CD14-positive monocyte (primary cell): ENCODE results near the gene DLGAP4. TPM values are rescaled to one million over a fixed set of nuclear protein-coding genes. Genes with fewer than 3 reads are reported as not detected.
A peak's percentile ranks its signal among the peaks of the same experiment; 100 is the strongest.

ENCODE experiments used
- DNase-seq, 3 donors: peaks; one replicate each; pipeline ENCODE4 v3.0.0-alpha.2; 2011 to 2022
- H2AFZ ChIP-seq: 2 replicates; pipeline ENCODE4 v1.6.0; 2012; ENCODE audit warnings: mild to moderate bottlenecking, low read depth, low read length, inconsistent platforms; ENCODE audit not compliant: insufficient read depth, poor library complexity, severe bottlenecking
- H3K27ac ChIP-seq, 2 donors: 1 replicate in 1 of 2; 2 replicates in 1 of 2; pipeline ENCODE4 v1.5.1; 2012 to 2013; ENCODE audit warnings: low read length in 2 of 2, control low read depth in 1 of 2, inconsistent platforms in 1 of 2, low read depth in 1 of 2, mild to moderate bottlenecking in 1 of 2
- H3K27me3 ChIP-seq, 2 donors: one replicate each; pipeline versions ENCODE4 v1.6.0 to v1.6.1; 2011 to 2013; ENCODE audit warnings: low read length in 2 of 2; ENCODE audit not compliant: control insufficient read depth in 2 of 2, insufficient read depth in 2 of 2
- H3K36me3 ChIP-seq, 2 donors: replicated peaks in 1 of 2; 1 replicate in 1 of 2; 2 replicates in 1 of 2; pipeline versions ENCODE4 v1.5.1 to v1.6.1; 2012 to 2013; ENCODE audit warnings: low read length in 2 of 2, control low read depth in 1 of 2, inconsistent platforms in 1 of 2, mild to moderate bottlenecking in 1 of 2; ENCODE audit not compliant: insufficient read depth in 2 of 2, control insufficient read depth in 1 of 2
- H3K4me1 ChIP-seq, 2 donors: 1 replicate in 1 of 2; 2 replicates in 1 of 2; pipeline versions ENCODE4 v1.5.1 to v1.6.1; 2012 to 2013; ENCODE audit warnings: low read length in 2 of 2, control low read depth in 1 of 2, inconsistent platforms in 1 of 2, mild to moderate bottlenecking in 1 of 2, moderate library complexity in 1 of 2; ENCODE audit not compliant: insufficient read depth in 2 of 2, control insufficient read depth in 1 of 2
- H3K4me2 ChIP-seq: replicated peaks from 2 replicates; pipeline ENCODE3; 2012; ENCODE audit warnings: low read length, moderate library complexity, mild to moderate bottlenecking; ENCODE audit not compliant: poor library complexity, severe bottlenecking; ENCODE audit errors: extremely low read depth
- H3K4me3 ChIP-seq, 3 experiments: fragments of 200-600 bp in 1 of 3; sonication (generic) in 1 of 3; replicated peaks in 1 of 3; 1 replicate in 2 of 3; 2 replicates in 1 of 3; pipeline ENCODE4 v1.5.1; 2011 to 2013; ENCODE audit warnings: low read length in 3 of 3, mild to moderate bottlenecking in 3 of 3, control low read depth in 2 of 3, low read depth in 2 of 3, inconsistent platforms in 1 of 3, moderate library complexity in 1 of 3
- H3K79me2 ChIP-seq: 2 replicates; pipeline ENCODE4 v1.6.0; 2012; ENCODE audit warnings: mild to moderate bottlenecking, control low read depth, inconsistent platforms, low read length, moderate library complexity; ENCODE audit not compliant: insufficient read depth
- H3K9ac ChIP-seq: 2 replicates; pipeline ENCODE4 v1.6.0; 2017; ENCODE audit warnings: low read length, mild to moderate bottlenecking; ENCODE audit not compliant: insufficient read depth, poor library complexity, severe bottlenecking
- H3K9me3 ChIP-seq, 2 donors: replicated peaks in 1 of 2; 1 replicate in 1 of 2; 2 replicates in 1 of 2; pipeline versions ENCODE4 v1.5.1 to v1.6.1; 2012 to 2013; ENCODE audit warnings: low read length in 2 of 2, control low read depth in 1 of 2; ENCODE audit not compliant: control insufficient read depth in 1 of 2, insufficient read depth in 1 of 2
- H4K20me1 ChIP-seq: 2 replicates; pipeline ENCODE4 v1.6.0; 2012; ENCODE audit warnings: mild to moderate bottlenecking, low read length, control low read depth, moderate library complexity; ENCODE audit not compliant: insufficient read depth
- H3K27ac Mint-ChIP-seq, 7 donors: one replicate each; pipeline ENCODE4 v1.8.0; 2020; ENCODE audit warnings: mild to moderate bottlenecking in 7 of 7, mixed read lengths in 7 of 7, moderate library complexity in 6 of 7, inconsistent platforms in 2 of 7
- H3K27me3 Mint-ChIP-seq, 3 donors: one replicate each; pipeline ENCODE4 v1.8.0; 2021 to 2022; ENCODE audit warnings: low read depth in 3 of 3, mild to moderate bottlenecking in 3 of 3, mixed read lengths in 3 of 3, moderate library complexity in 3 of 3, inconsistent platforms in 1 of 3
- H3K36me3 Mint-ChIP-seq, 2 donors: one replicate each; pipeline ENCODE4 v1.8.0; 2020; ENCODE audit warnings: mixed read lengths in 2 of 2, inconsistent platforms in 1 of 2, mild to moderate bottlenecking in 1 of 2
- H3K4me1 Mint-ChIP-seq: one replicate; pipeline ENCODE4 v1.8.0; 2020; ENCODE audit warnings: mild to moderate bottlenecking, mixed read lengths
- H3K4me3 Mint-ChIP-seq, 2 donors: one replicate each; pipeline ENCODE4 v1.8.0; 2020; ENCODE audit warnings: mild to moderate bottlenecking in 2 of 2, mixed read lengths in 2 of 2, moderate library complexity in 1 of 2
- H3K9me3 Mint-ChIP-seq, 7 donors: one replicate each; pipeline ENCODE4 v1.8.0; 2020 to 2022; ENCODE audit warnings: mixed read lengths in 7 of 7, mild to moderate bottlenecking in 6 of 7, moderate library complexity in 6 of 7, inconsistent platforms in 2 of 7
- CTCF ChIP-seq: fragments of 200-600 bp; IDR thresholded peaks from one replicate; pipeline ENCODE4 v1.8.0; 2022; ENCODE audit warnings: antibody characterized with exemption, mild to moderate bottlenecking
- WGBS: methylation state at CpG from one replicate; pipeline ENCODE4 v1.1.5; 2013; ENCODE audit warnings: missing lambda C conversion rate; ENCODE audit not compliant: insufficient coverage; 5-methylcytosine and 5-hydroxymethylcytosine counted together
- intact Hi-C, 2 donors: fragments of 100-400 bp; cut with micrococcal nuclease; formaldehyde crosslinking; loops; one replicate each; pipeline versions ENCODE4 v1.15.0 to v1.15.1; 2023
- polyA plus RNA-seq, 3 donors: library from polyadenylated mRNA; depleted of rRNA in 1 of 3; unstranded in 2 of 3; stranded (reverse) in 1 of 3; fragments of 300-500 nt in 2 of 3; fragments of >200 nt in 1 of 3; fragmentation: Illumina TruSeq in 2 of 3; gene quantifications; 1 replicate in 2 of 3; 2 replicates in 1 of 3; pipeline ENCODE4 v1.2.3, GENCODE V29; 2012 to 2021

The DLGAP4 gene
- polyA plus RNA-seq, 3 donors: 9.9 to 52.7 (median 17.6) TPM

GRCh38 chr20:36310215-36310981 is 4.3 kb downstream of the DLGAP4 start:
- Histone ChIP-seq H3K9me3 (peaks cover 0 to 12% of the 10 kb centered on the region in 2 donors), H3K4me1 (peaks cover 0 to 3% of the 10 kb centered on the region in 2 donors), H3K4me2 (no peak overlapping the region), H3K27me3 (peaks cover 11 to 35% of the 10 kb centered on the region in 2 donors), H3K4me3 (no peak overlapping the region), H3K27ac (no peak overlapping the region), H2AFZ (no peak overlapping the region), H3K9ac (no peak overlapping the region), H3K36me3 (no peaks in the 10 kb centered on the region), H4K20me1 (no peaks in the 10 kb centered on the region), H3K79me2 (no peaks in the 10 kb centered on the region)
- no peak for TF ChIP-seq CTCF
- WGBS: 86% methylated on average over 6 of the region's 8 CpGs
- intact Hi-C loops: no loop called here
- peaks cover 39 to 48% (median 43%) of the 10 kb centered on the region in 3 donors for H3K27me3 Mint-ChIP-seq
- H3K4me1 Mint-ChIP-seq: no peaks in the 10 kb centered on the region
- DNase-seq: no peak
- H3K9me3 Mint-ChIP-seq: peaks cover 0 to 15% (median 2%) of the 10 kb centered on the region in 7 donors
- no peak overlapping the region for H3K27ac Mint-ChIP-seq
- peaks cover 0 to 2% of the 10 kb centered on the region in 2 donors for H3K36me3 Mint-ChIP-seq
- H3K4me3 Mint-ChIP-seq: no peak overlapping the region

- no peak for TF ChIP-seq CTCF
- Mint-ChIP-seq H3K4me3 (no peak overlapping the region), H3K27ac (peak overlapping the region in 1 of 7 donors; percentile 69), H3K4me1 (no peaks in the 10 kb centered on the region), H3K36me3 (no peaks in the 10 kb centered on the region), H3K9me3 (peaks cover 0 to 12% (median 0%) of the 10 kb centered on the region in 7 donors), H3K27me3 (peaks cover 35 to 42% (median 38%) of the 10 kb centered on the region in 3 donors)
- Histone ChIP-seq H3K4me2 (no peak overlapping the region), H3K4me1 (peaks cover 0 to 3% of the 10 kb centered on the region in 2 donors), H2AFZ (no peak overlapping the region), H3K79me2 (no peaks in the 10 kb centered on the region), H3K27me3 (peaks cover 8 to 30% of the 10 kb centered on the region in 2 donors), H3K9me3 (peaks cover 0 to 12% of the 10 kb centered on the region in 2 donors), H3K9ac (no peak overlapping the region), H4K20me1 (no peaks in the 10 kb centered on the region), H3K4me3 (no peak overlapping the region), H3K36me3 (no peaks in the 10 kb centered on the region), H3K27ac (no peak overlapping the region)
- intact Hi-C loops: no loop called here
- 61% methylated on average over 9 of the region's 17 CpGs for WGBS
- no peak for DNase-seq
These were observed 5.2 kb downstream of the DLGAP4 start for GRCh38 chr20:36311141-36311853.
